GM10248 (cell line): ENCODE measurements around the gene DUSP8.
"Not testable (repeated sequence)": the region's sequence is repeated elsewhere in the genome, so short reads cannot be mapped to it uniquely, and the experiment has no call there.

ENCODE experiments used
- CTCF ChIA-PET: fragments of 300-600 bp; sonication (Branson Sonifier 250); formaldehyde crosslinking; extraction: SDS; loops from one replicate; lab custom pipeline; 2021; ENCODE audit warnings: antibody characterized with exemption; lab: Yijun Ruan, JAX
- POLR2A ChIA-PET: fragments of 350-650 bp; sonication (Branson Sonifier 250); formaldehyde crosslinking; extraction: SDS; loops from one replicate; lab custom pipeline; 2020; ENCODE audit warnings: antibody characterized with exemption; lab: Yijun Ruan, JAX
- DNase-seq: peaks from one replicate; pipeline ENCODE4 v3.0.0; 2012; ENCODE audit errors: extremely low spot score
- TF ChIP-seq, protein P1 (sequence below): IDR thresholded peaks from 2 replicates; pipeline ENCODE4 v1.5.1; 2012; ENCODE audit warnings: mild to moderate bottlenecking, low read depth; ENCODE audit errors: extremely low read depth, missing control alignments, control extremely low read depth

Gene DUSP8

DNA sequence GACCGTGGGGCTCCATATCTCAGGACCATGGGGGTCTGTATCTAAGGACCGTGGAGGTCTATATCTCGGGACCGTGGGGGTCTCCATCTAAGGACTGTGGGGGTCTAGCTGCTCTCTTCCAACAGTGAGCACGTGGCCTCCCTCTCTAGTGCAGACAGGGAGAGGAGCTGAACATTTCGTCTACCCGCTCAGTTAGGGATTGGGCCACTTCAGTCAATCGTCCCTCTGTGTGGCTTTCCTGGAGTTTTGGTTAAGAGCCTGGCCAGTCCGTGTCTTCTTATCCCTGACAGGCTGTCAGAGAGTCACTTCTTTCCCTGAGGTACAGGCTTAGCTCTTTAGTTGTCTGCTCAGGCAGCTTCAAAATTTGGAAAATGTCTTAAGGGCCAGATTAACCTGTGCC, 9.9 kb upstream of the DUSP8 start:
- ChIA-PET CTCF (interaction anchor here (0.8 to 1.1 kb wide), 3 partner anchors 13 to 33 kb away, joined by 3 read pairs; no protein-coding TSS in a partner anchor), POLR2A (no interaction called here)
- TF ChIP-seq, protein P1, sequence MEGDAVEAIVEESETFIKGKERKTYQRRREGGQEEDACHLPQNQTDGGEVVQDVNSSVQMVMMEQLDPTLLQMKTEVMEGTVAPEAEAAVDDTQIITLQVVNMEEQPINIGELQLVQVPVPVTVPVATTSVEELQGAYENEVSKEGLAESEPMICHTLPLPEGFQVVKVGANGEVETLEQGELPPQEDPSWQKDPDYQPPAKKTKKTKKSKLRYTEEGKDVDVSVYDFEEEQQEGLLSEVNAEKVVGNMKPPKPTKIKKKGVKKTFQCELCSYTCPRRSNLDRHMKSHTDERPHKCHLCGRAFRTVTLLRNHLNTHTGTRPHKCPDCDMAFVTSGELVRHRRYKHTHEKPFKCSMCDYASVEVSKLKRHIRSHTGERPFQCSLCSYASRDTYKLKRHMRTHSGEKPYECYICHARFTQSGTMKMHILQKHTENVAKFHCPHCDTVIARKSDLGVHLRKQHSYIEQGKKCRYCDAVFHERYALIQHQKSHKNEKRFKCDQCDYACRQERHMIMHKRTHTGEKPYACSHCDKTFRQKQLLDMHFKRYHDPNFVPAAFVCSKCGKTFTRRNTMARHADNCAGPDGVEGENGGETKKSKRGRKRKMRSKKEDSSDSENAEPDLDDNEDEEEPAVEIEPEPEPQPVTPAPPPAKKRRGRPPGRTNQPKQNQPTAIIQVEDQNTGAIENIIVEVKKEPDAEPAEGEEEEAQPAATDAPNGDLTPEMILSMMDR, result no peak
- no peak for DNase-seq

DNA sequence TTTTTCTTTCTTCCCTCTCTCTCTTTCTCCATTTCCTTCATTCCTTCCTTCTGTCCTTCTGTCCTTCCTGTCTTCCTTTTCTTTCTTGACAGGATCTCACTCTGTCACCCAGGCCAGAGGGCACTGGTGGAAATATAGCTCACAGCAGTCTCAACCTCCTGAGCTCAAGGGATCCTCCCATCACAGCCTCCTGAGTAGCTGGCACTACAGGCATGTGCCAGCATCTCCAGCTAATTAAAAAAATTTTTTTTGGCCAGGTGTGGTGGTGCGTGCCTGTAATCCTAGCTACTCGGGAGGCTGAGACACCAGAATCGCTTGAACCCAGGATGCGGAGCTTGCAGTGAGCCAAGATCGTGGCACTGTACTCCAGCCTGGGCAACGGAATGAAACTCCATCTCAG, 4.8 kb upstream of the DUSP8 start:
- POLR2A ChIA-PET, result no interaction called here
- TF ChIP-seq, protein P1, result no peak
- DNase-seq, result no peak
- CTCF ChIA-PET, result interaction anchor here (0.7 to 3.2 kb wide), 4 partner anchors 12 to 194 kb away, joined by 3 to 12 read pairs (median 3); no protein-coding TSS in a partner anchor

DNA sequence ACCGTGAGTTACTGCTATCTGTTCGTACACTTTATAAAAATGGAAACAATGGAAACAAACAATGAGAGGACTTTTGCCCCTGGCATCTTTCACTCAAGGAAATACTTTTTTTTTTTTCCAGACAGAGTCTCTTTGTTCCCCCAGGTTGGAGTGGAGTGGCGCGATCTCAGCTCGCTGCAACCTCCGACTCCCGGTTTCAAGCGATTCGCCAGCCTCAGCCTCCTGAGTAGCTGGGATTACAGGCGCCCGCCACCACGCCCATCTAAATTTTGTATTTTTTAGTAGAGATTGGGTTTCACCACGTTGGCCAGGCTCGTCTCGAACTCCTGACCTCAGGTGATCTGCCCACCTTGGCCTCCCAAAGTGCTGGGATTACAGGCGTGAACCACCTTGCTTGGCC, 3.7 kb upstream of the DUSP8 start:
- CTCF ChIA-PET, result interaction anchor here (1.1 to 3.4 kb wide), 10 partner anchors 11 to 371 kb away, joined by 3 to 38 read pairs (median 6); partner anchors contain the start of gene KRTAP5-2
- DNase-seq, POLR2A ChIA-PET: not testable (repeated sequence)

DNA sequence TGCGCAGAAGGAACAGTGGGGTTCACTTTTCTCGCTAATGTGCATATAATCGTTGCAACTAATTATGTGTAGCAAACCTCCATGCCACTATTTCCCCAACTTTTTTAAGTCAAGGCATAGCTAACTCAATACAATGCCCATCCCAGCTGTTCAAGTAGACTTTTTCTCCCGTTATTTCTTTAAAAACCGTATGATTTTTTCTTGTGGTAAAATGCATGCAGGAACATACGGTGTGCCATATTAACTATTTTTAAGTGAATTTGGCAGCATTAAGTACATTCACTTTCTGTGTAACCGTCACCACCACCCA, 2.8 kb upstream of the DUSP8 start:
- ChIA-PET CTCF (interaction anchor here (0.6 to 3.4 kb wide), 48 partner anchors 8 to 461 kb away, joined by 3 to 38 read pairs (median 5); partner anchors contain the start of gene KRTAP5-2), POLR2A (no interaction called here)
- no peak for DNase-seq
- TF ChIP-seq, protein P1, result no peak

DNA sequence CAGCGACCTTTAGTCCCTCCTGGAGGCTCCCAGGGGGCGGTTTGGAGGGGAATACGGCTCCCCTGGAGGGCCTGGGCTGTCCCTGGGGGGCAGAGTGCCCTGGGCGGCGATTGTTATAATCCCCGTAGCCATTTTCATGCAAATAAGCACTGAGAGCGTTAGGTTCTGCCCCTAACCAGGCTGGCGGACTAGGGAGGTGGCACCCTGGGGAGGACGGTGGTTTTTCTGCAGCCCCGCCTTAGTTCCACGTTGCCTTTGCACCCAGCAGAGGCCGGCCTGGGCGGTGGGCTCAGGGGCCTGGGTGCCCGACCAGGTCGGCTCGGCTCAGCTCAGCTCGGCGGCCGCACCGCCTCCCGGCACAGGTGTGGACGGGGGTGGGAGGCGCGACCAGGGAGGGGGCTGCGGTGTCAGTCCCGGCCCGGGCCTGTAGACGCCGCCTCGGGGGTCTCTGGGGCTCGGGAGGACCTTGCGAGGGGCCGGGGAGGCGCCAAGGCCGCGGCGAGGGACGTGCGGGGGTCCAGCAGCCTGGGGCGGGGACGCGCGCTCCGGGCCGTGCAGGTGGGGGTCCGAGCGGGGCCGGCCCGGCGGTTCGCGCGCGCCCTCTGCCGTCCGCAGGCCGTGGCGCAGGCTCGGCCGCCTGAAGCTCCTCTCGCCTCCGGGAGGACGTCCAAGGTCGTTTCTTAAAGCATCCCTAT, 2.3 kb upstream of the DUSP8 start:
- peak; percentile 79 for DNase-seq
- TF ChIP-seq, protein P1, result peak; percentile 95
- CTCF ChIA-PET, result interaction anchor here (0.6 to 3.4 kb wide), 50 partner anchors 9 to 462 kb away, joined by 3 to 38 read pairs (median 4); partner anchors contain the start of gene KRTAP5-2
- POLR2A ChIA-PET, result no interaction called here

DNA sequence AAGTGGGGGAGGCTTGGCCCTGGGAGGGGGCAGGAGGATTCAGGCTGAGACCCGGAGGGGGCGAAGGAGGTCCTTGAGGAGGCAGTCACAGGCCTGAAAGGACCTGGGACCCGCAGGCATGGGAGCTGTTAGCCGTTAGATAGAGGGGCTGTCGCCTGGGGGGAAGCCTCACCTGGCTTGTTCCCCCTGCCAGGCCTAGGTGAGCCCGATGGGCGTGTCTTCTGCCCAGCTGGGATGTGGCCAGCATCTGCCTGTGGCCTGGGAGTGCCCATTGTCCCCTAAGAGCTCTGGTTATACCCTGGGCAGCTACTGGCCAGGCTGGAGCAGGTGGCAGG, 1.8 kb upstream of the DUSP8 start:
- DNase-seq, result no peak
- TF ChIP-seq, protein P1, result no peak
- POLR2A ChIA-PET, result no interaction called here

More for the DNA sequence above, 1.8 kb upstream of the DUSP8 start:
- CTCF ChIA-PET, result interaction anchor here (0.7 to 3.4 kb wide), 15 partner anchors 9 to 374 kb away, joined by 3 to 38 read pairs (median 11); partner anchors contain the start of gene KRTAP5-2
